ENCODE data around the gene SUSD1.

DNA sequence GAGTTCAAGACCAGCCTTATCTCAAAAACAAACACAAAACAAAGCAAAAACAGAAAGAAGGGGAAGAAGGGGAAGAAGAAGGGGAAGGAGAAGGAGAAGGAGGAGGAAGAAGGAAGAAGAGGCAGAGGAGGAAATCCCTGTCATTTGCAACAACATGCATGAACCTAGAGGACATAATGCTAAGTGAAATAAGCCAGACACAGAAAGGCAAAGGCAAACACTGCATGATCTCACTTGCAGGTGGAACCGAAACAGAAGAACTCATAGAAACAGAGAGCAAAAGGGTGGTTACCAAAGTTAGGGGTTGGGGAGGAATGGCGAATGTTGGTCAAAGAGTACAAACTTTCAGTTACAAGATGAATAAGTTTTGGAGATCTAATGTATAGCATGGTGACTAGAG lies 143.1 kb downstream of the SUSD1 start:
- TF ChIP-seq EZH2 (IDR thresholded peaks at IDR 0.05; ENCODE audit: low read length) (no peak), CTCF (optimal IDR thresholded peaks at IDR 0.05 in 1 of 3, IDR thresholded peaks at IDR 0.05 in 1 of 3, conservative IDR thresholded peaks at IDR 0.05 in 1 of 3; ENCODE audit: extremely low read depth in 1 of 3, insufficient read depth in 2 of 3, low read length in 3 of 3) (no peak)

All from keratinocyte (primary cell).